ENCODE results near the gene ZNF12.

DNA sequence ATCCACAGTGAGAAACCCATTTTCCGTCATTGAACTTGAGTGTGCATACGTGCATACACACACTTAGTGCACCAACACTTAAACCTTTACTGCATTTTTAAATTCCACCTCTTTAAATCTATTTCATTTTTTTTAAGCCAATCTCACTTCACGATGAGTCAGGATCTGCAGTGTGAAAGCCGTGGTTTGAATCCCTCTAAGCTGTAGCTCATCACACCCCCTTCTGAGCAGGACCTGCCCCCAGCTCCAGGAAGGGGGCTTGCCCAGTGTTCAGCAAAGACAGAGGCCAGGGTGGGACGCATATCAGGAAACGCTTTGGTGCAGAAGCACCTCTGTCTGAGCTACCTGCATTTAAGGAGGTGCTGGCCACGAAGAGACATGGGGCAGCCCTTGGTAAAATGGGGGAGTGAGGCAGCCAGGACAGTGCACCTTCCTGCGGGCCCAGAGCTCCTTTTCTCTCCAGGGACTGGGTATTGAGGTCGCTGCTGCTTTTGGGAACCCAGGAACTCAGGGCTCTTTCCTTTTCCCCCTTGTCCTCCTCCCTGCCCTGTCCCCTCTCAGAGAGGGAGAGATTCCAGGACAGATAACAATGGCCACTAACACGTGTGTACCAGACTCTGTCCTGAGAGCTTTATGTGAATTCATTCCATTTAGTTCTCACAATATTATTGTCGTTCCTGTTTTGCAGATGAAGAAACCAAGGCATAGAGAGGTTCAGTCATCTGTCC, 48.0 kb downstream of the ZNF12 start:
- TF ChIP-seq, protein P1, sequence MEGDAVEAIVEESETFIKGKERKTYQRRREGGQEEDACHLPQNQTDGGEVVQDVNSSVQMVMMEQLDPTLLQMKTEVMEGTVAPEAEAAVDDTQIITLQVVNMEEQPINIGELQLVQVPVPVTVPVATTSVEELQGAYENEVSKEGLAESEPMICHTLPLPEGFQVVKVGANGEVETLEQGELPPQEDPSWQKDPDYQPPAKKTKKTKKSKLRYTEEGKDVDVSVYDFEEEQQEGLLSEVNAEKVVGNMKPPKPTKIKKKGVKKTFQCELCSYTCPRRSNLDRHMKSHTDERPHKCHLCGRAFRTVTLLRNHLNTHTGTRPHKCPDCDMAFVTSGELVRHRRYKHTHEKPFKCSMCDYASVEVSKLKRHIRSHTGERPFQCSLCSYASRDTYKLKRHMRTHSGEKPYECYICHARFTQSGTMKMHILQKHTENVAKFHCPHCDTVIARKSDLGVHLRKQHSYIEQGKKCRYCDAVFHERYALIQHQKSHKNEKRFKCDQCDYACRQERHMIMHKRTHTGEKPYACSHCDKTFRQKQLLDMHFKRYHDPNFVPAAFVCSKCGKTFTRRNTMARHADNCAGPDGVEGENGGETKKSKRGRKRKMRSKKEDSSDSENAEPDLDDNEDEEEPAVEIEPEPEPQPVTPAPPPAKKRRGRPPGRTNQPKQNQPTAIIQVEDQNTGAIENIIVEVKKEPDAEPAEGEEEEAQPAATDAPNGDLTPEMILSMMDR (IDR thresholded peaks at IDR 0.05 in 4 of 5, conservative IDR thresholded peaks at IDR 0.05 in 1 of 5), result no peak
- TF ChIP-seq POLR2A (IDR thresholded peaks at IDR 0.05), result no peak
